Measurements from ENCODE around the gene SYNGAP1.
A peak's percentile ranks its signal among the peaks of the same experiment; 100 is the strongest.
"Not testable (repeated sequence)": the region's sequence is repeated elsewhere in the genome, so short reads cannot be mapped to it uniquely, and the experiment has no call there.

Gene SYNGAP1

DNA sequence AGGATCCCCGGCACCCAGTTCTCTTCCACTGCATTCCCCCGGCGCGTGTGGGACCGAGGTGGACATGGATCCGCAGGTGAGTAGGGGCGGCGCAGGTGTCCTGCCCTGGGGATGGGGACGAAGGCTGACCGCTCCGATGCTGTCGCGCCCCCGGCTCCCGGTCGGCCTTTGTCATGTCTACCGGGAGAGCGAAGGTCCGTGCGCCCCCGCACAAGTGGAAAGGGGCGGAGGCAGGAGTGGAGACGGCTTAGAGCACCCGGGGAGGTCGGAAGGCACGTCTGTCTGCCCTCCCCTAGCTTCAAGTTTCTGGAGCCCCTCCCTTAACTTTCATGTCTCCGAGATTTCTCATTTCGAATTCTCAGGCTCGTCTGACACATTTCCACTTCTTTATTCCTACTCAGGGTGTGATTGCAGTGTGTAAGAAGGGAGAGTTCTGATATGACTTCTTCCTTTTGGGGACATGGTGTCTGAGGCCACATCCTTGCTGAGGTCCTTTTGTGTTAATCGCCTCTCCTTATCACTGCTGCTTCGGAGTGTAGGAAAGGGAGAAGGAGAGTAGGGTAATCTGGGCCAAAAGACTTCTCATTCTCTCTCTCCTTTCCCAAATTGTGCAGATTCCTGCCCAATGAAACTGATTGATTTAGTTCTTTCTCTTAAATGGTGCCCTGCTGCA is 27.8 kb upstream of the SYNGAP1 start:
- no peak for TF ChIP-seq CTCF (IDR thresholded peaks at IDR 0.05; ENCODE audit: borderline replicate concordance, insufficient read depth, low read depth, low read length)

DNA sequence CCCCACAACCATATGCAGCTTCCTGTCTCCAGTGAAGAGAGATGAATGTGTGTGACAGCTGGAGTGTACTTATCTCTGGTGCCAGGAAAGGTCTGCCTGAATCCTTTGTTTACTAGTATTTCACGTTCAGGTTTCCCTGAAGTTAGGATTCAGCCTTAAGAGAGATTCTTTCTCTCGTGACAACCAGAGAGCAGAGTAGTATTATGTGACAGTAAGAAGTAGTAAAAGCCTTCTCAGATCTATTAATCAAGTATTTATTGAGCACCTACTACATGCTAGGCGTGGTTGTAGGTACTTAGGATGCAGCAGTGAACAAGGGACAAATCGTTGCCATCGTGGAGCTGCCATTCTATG is 27.3 kb upstream of the SYNGAP1 start:
- peak overlapping the region; percentile 79 for H3K4me3 ChIP-seq (ENCODE audit: low read depth, low read length)
- no peak for TF ChIP-seq CTCF (IDR thresholded peaks at IDR 0.05; ENCODE audit: borderline replicate concordance, insufficient read depth, low read depth, low read length)

More for the DNA sequence above, 27.8 kb upstream of the SYNGAP1 start:
- H3K4me3 ChIP-seq (ENCODE audit: low read depth, low read length): peak overlapping the region; percentile 79

GRCh38 chr6:33392979-33393378 is 26.9 kb upstream of the SYNGAP1 start:
- no peak for TF ChIP-seq CTCF (IDR thresholded peaks at IDR 0.05; ENCODE audit: borderline replicate concordance, insufficient read depth, low read depth, low read length)
- H3K4me3 ChIP-seq (ENCODE audit: low read depth, low read length): peak overlapping the region; percentile 79

DNA sequence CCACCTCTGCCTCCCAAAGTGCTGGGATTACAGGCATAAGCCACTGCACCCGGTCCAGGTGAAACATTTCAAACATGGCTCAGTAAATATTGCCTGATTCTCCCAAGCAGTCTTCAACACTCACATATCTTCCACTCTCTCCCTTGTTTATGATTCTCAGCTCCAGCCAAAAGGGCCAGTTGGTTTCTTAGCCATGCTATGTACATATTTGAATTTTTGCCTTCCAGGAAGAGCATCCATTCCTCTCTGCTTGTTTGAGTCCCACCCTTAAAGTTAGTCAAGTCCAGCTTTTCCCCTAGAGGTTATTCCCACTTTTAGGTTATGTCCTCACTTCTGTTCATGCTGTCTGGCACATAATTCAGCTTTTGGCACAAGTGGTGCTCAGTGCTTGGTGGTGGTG is 22.3 kb upstream of the SYNGAP1 start:
- no peak for TF ChIP-seq CTCF (IDR thresholded peaks at IDR 0.05; ENCODE audit: borderline replicate concordance, insufficient read depth, low read depth, low read length)

GRCh38 chr6:33398601-33399000 is 21.3 kb upstream of the SYNGAP1 start:
- not testable (repeated sequence) for H3K4me3 ChIP-seq (ENCODE audit: low read depth, low read length)

More for the DNA sequence above, 22.3 kb upstream of the SYNGAP1 start:
- H3K4me3 ChIP-seq (ENCODE audit: low read depth, low read length): no peak overlapping the region

DNA sequence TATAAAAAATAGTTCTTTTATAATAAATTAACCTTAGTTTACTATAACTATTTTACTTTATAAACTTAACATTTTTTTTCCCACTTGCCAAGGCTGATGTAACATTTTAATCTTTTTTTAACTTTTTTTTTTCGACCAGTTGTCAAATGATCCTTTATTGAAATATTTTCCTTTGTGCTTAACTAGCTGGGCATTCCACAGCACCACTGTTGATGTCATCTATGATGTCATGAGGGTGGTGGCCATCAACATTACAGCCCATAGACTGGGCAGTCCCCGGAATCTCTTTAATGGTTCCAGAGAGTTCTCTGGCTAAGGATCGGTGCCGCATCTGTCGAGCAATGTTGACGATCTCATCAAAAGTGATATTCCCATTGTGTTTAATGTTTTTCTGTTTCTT is 20.0 kb upstream of the SYNGAP1 start:
- not testable (repeated sequence) for H3K4me3 ChIP-seq (ENCODE audit: low read depth, low read length)

DNA sequence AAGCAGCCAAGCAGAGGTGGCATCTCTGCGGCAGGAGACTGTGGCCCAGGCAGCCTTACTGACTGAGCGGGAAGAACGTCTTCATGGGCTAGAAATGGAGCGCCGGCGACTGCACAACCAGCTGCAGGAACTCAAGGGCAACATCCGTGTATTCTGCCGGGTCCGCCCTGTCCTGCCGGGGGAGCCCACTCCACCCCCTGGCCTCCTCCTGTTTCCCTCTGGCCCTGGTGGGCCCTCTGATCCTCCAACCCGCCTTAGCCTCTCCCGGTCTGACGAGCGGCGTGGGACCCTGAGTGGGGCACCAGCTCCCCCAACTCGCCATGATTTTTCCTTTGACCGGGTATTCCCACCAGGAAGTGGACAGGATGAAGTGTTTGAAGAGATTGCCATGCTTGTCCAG is 15.0 kb upstream of the SYNGAP1 start:
- TF ChIP-seq CTCF (IDR thresholded peaks at IDR 0.05; ENCODE audit: borderline replicate concordance, insufficient read depth, low read depth, low read length): no peak
- H3K4me3 ChIP-seq (ENCODE audit: low read depth, low read length): no peak overlapping the region

- no peak overlapping the region for H3K4me3 ChIP-seq (ENCODE audit: low read depth, low read length)
- no peak for TF ChIP-seq CTCF (IDR thresholded peaks at IDR 0.05; ENCODE audit: borderline replicate concordance, insufficient read depth, low read depth, low read length)
Measured at GRCh38 chr6:33405386-33405940, 14.4 kb upstream of the SYNGAP1 start.
